IMR-90 (cell line): ENCODE results near the gene WNK4.

Experiments
- BHLHE40 ChIP-seq: fragments of 150-350 bp; IDR thresholded peaks from 2 replicates; pipeline ENCODE4 v1.6.1; 2016; ENCODE audit warnings: mild to moderate bottlenecking, low read depth, low read length
- CTCF ChIP-seq: conservative IDR thresholded peaks from 2 replicates; pipeline ENCODE4 v1.5.1; 2012; ENCODE audit warnings: mild to moderate bottlenecking, low read depth, low read length, improper control_type of control experiment
- FOS ChIP-seq: fragments of 150-350 bp; IDR thresholded peaks from 2 replicates; pipeline ENCODE4 v1.6.1; 2016; ENCODE audit warnings: low read depth, low read length
- MXI1 ChIP-seq: IDR thresholded peaks from 2 replicates; pipeline ENCODE4 v1.6.1; 2012; ENCODE audit warnings: low read depth, mild to moderate bottlenecking, low read length, moderate library complexity, borderline replicate concordance
- POLR2A ChIP-seq: IDR thresholded peaks from 2 replicates; pipeline ENCODE4 v1.6.1; 2012; ENCODE audit warnings: mild to moderate bottlenecking, low read depth, low read length
- RAD21 ChIP-seq: IDR thresholded peaks from 2 replicates; pipeline ENCODE4 v1.6.1; 2012; ENCODE audit warnings: low read length, improper control_type of control experiment
- RCOR1 ChIP-seq: IDR thresholded peaks from 2 replicates; pipeline ENCODE4 v1.6.1; 2012; ENCODE audit warnings: mild to moderate bottlenecking, low read length, improper control_type of control experiment; ENCODE audit not compliant: insufficient replicate concordance

GRCh38 chr17:42760652-42761581, 19.5 kb upstream of the WNK4 start, which contains the start of gene RAMP2:
- TF ChIP-seq CTCF = no peak
- TF ChIP-seq BHLHE40 = no peak
- no peak for TF ChIP-seq POLR2A
- TF ChIP-seq MXI1 = no peak
- no peak for TF ChIP-seq RCOR1
- no peak for TF ChIP-seq FOS
- no peak for TF ChIP-seq RAD21
